DOHH2 (cell line): ENCODE results near the gene TNNI2.

Source experiments
- H3F3A ChIP-seq: fragments of 200-600 bp; sonication (generic), shearing (Covaris generic); 2 replicates; pipeline ENCODE4 v1.6.0; 2016; ENCODE audit warnings: antibody characterized with exemption, mild to moderate bottlenecking; ENCODE audit not compliant: control insufficient read depth, insufficient read depth
- H3K27ac ChIP-seq: fragments of 200-600 bp; sonication (generic); 2 replicates; pipeline ENCODE4 v1.5.1; 2014; ENCODE audit warnings: low read depth, mild to moderate bottlenecking, low read length, moderate library complexity
- H3K27me3 ChIP-seq: fragments of 200-600 bp; sonication (generic); 2 replicates; pipeline ENCODE4 v1.6.1; 2014; ENCODE audit warnings: mild to moderate bottlenecking, low read length, mixed read lengths; ENCODE audit not compliant: control insufficient read depth
- H3K36me3 ChIP-seq: fragments of 200-600 bp; sonication (generic); 2 replicates; pipeline ENCODE4 v1.6.1; 2014; ENCODE audit warnings: mild to moderate bottlenecking, low read length, moderate library complexity, mixed read lengths; ENCODE audit not compliant: control insufficient read depth
- H3K4me1 ChIP-seq: fragments of 200-600 bp; sonication (generic); 2 replicates; pipeline ENCODE4 v1.6.1; 2014; ENCODE audit warnings: mild to moderate bottlenecking, low read length, mixed read lengths; ENCODE audit not compliant: control insufficient read depth
- H3K4me2 ChIP-seq: fragments of 200-600 bp; sonication (generic); 2 replicates; pipeline ENCODE4 v1.6.0; 2014; ENCODE audit warnings: mild to moderate bottlenecking, low read length, moderate library complexity
- H3K4me3 ChIP-seq: fragments of 200-600 bp; sonication (generic); 2 replicates; pipeline ENCODE4 v1.5.1; 2014; ENCODE audit warnings: mild to moderate bottlenecking, low read length, mixed read lengths
- H3K79me2 ChIP-seq: fragments of 200-600 bp; sonication (generic); 2 replicates; pipeline ENCODE4 v1.6.1; 2014; ENCODE audit warnings: mild to moderate bottlenecking, low read length, mixed read lengths; ENCODE audit not compliant: control insufficient read depth
- H3K9me2 ChIP-seq: fragments of 200-600 bp; sonication (generic); replicated peaks from 2 replicates; pipeline ENCODE4 v1.6.1; 2014; ENCODE audit warnings: mild to moderate bottlenecking, low read length, mixed read lengths; ENCODE audit not compliant: control insufficient read depth
- H3K9me3 ChIP-seq: fragments of 200-600 bp; sonication (generic); 2 replicates; pipeline ENCODE4 v1.6.1; 2014; ENCODE audit warnings: antibody characterized with exemption, low read length, mixed read lengths; ENCODE audit not compliant: control insufficient read depth, insufficient read depth
- H4K20me1 ChIP-seq: fragments of 200-600 bp; sonication (generic); 2 replicates; pipeline ENCODE4 v1.6.0; 2014; ENCODE audit warnings: low read depth, mild to moderate bottlenecking, antibody characterized with exemption, low read length, moderate library complexity; ENCODE audit not compliant: control insufficient read depth, insufficient read depth
- CTCF ChIP-seq: fragments of 200-600 bp; sonication (generic); IDR thresholded peaks from one replicate; pipeline ENCODE4 v1.5.1; 2014; ENCODE audit warnings: antibody characterized with exemption, mild to moderate bottlenecking, low read depth, low read length; ENCODE audit not compliant: poor library complexity, severe bottlenecking
- EZH2phosphoT487 ChIP-seq: fragments of 200-600 bp; sonication (generic); IDR thresholded peaks from 2 replicates; pipeline ENCODE4 v1.6.1; 2017; ENCODE audit warnings: borderline replicate concordance, mild to moderate bottlenecking, antibody characterized with exemption, low read length, moderate library complexity, mixed read lengths

The TNNI2 gene

GRCh38 chr11:1866776-1867175, 28.0 kb downstream of the TNNI2 start:
- Histone ChIP-seq H3K4me3 (no peak overlapping the region), H3K9me2 (no peaks in the 10 kb centered on the region), H3K27ac (no peak overlapping the region), H3K27me3 (no peaks in the 10 kb centered on the region), H4K20me1 (peaks cover 6% of the 10 kb centered on the region; the same call in 1 of the 2 replicates), H3F3A (no peaks in the 10 kb centered on the region), H3K79me2 (peaks cover 28% of the 10 kb centered on the region), H3K36me3 (peaks cover 8% of the 10 kb centered on the region), H3K4me2 (no peak overlapping the region), H3K9me3 (no peaks in the 10 kb centered on the region), H3K4me1 (no peaks in the 10 kb centered on the region)
- TF ChIP-seq EZH2phosphoT487 (no peak), CTCF (no peak)

- H3K4me2 ChIP-seq: no peak overlapping the region
- peaks cover 6% of the 10 kb centered on the region; the same call in 1 of the 2 replicates for H4K20me1 ChIP-seq
- peaks cover 22% of the 10 kb centered on the region for H3K79me2 ChIP-seq
- no peaks in the 10 kb centered on the region for H3K27me3 ChIP-seq
- no peaks in the 10 kb centered on the region for H3K4me1 ChIP-seq
- TF ChIP-seq EZH2phosphoT487: no peak
- no peak for TF ChIP-seq CTCF
- no peak overlapping the region for H3K4me3 ChIP-seq
- no peak overlapping the region for H3K27ac ChIP-seq
- no peaks in the 10 kb centered on the region for H3K9me3 ChIP-seq
- H3K9me2 ChIP-seq: no peaks in the 10 kb centered on the region
- peaks cover 8% of the 10 kb centered on the region for H3K36me3 ChIP-seq
- H3F3A ChIP-seq: no peaks in the 10 kb centered on the region
Observed at GRCh38 chr11:1867381-1867780, 28.6 kb downstream of the TNNI2 start.

GRCh38 chr11:1868056-1868635, 29.4 kb downstream of the TNNI2 start:
- Histone ChIP-seq H4K20me1 (peaks cover 6% of the 10 kb centered on the region; the same call in 1 of the 2 replicates), H3K9me2 (no peaks in the 10 kb centered on the region), H3K27me3 (no peaks in the 10 kb centered on the region), H3K4me3 (no peak overlapping the region), H3K4me2 (no peak overlapping the region), H3K36me3 (peaks cover 4% of the 10 kb centered on the region), H3F3A (no peaks in the 10 kb centered on the region), H3K4me1 (no peaks in the 10 kb centered on the region), H3K79me2 (peaks cover 14% of the 10 kb centered on the region), H3K27ac (no peak overlapping the region), H3K9me3 (no peaks in the 10 kb centered on the region)
- TF ChIP-seq EZH2phosphoT487 (no peak), CTCF (no peak)
